GM19395 (cell line): Measurements from ENCODE around the gene CAPN2.

ENCODE experiments used
- ATAC-seq: cut with Tn5 transposase; IDR thresholded peaks from one replicate; pipeline ENCODE4 v1.9.1; 2021; ENCODE audit warnings: mild to moderate bottlenecking, moderate library complexity; ENCODE audit not compliant: unreplicated experiment

The CAPN2 gene

DNA sequence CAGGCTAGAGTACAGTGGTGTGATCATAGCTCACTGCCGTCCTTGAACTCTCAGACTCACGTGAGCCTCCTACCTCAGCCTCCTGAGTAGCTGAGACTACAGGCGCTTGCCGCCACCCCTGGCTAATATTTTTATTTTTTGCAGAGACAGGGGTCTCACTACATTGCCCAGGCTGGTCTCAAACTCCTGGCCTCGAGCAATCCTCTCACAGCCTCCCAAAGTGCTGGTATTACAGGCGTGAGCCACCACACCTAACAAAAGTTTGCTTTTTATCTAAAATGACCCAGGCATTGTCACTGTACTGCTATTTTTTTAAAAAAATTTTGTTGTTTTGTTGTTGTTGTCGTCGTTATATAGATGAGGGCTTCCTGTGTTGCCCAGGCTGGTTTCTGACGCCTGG is 46.4 kb downstream of the CAPN2 start:
- no peak for ATAC-seq

DNA sequence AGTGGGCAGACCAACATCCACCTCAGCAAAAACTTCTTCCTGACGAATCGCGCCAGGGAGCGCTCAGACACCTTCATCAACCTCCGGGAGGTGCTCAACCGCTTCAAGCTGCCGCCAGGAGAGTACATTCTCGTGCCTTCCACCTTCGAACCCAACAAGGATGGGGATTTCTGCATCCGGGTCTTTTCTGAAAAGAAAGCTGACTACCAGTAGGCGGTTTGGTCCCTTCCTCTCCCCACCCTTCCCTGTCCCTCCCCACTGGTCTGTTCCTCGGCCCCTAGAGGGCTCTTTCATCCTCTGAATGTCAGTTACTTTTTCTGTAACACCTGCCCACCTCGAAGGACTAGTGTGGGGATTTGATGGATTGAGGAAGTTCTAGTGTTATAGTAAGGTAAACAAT is 46.9 kb downstream of the CAPN2 start:
- no peak for ATAC-seq

DNA sequence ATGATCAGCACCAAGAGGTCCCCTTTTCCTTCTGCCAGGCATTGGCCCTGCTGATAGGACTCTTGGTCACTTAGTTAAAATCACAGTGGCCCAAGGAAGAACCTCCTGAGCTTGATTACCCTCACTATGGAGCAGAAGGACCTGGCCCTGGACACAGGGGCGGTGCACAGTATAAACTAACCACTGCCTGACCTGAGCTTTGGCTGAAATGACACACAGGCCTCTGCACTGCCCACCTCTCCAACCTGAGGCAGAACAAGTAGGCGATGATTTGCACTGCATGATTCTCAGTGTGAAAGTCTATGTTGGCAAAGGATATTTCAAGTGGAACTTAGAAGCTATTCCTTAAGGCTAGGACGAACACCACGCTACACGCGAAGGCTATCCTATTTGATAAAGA is 48.5 kb downstream of the CAPN2 start:
- ATAC-seq, result no peak

DNA sequence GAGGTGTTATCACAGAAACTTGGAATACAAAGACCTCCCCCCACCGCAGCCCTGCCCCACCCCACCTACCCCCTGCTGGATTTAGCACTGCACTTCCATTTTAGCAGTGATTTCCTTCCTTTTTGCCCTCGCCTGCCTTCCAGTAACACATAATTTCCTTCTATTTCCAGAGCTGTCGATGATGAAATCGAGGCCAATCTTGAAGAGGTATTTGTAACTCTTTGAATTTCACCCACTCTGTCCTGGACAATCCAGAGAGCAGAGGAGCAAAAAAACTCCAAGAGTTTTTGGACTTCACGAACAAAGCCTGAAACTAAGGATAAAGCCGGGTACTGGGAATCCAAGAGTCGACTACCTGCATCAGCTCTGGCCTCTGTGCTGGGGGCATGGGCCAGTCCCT is 49.1 kb downstream of the CAPN2 start:
- ATAC-seq, result no peak

DNA sequence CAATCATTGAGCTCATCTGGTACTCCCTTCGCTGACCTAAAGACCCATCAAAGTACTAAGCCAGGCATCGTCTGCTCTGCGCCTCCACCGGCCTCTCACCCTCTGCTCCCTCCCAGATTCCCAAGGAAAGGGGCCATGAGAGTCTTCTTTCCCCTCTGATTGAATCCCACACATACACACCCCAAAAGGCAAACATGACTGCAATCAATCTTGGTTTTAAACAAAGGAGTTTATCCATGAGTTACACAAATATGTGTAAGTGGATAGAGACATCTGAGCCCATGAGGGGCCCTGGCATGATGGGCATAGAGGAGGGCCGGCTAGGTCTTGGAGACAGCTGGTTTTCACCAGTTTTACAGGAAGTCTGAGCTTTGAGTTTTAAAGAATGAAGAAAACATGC is 50.9 kb downstream of the CAPN2 start:
- ATAC-seq, result no peak

DNA sequence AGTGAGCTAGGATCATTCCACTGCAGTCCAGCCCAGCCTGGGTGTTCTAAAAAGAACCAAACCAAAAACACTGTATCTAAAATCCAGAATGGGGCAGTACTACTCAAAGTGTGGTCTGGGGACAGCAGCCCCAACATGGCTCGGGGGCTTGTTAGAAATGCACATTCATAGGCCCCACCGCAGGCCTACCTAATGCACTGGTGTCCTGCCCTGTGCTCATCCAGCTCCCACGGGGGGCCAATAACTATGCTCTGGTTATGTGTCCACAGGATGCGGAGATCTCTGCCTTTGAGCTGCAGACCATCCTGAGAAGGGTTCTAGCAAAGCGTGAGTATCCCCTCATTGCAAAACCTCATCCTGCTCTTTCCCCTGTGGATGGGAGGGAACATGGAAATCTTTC is 51.5 kb downstream of the CAPN2 start:
- ATAC-seq, result no peak

DNA sequence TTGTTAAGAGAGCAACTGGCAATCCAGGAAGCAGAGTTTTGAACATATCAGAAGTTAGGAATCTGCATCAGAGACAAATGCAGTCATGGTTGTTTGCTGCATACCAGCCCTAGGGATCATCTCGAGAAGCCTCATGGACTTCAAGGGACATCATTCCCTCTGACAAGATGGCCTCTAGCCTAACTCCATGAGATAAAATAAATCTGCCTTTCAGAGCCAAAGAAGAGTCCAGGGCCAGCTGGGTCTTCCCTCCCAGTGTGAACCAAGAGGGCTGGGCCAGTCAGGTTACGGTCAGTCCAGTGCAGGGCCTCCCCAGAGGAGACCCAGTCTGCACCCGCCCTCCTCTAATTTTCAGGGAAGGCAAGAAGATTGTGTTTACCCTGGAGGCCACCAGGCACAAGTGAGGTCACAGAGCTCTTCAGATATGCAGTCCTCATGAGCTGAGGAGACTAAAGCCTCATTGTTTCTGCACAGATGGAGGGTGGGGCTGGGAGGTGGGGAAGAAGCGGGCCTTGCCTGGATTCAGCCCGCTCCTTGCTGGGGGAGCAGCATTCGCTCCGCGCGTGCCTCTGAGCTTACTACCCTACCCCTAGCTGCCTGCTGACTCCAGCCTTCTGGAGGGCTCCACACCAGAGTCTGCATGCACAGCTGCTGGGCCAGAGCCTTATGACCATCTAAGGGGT is 52.8 kb downstream of the CAPN2 start:
- no peak for ATAC-seq

DNA sequence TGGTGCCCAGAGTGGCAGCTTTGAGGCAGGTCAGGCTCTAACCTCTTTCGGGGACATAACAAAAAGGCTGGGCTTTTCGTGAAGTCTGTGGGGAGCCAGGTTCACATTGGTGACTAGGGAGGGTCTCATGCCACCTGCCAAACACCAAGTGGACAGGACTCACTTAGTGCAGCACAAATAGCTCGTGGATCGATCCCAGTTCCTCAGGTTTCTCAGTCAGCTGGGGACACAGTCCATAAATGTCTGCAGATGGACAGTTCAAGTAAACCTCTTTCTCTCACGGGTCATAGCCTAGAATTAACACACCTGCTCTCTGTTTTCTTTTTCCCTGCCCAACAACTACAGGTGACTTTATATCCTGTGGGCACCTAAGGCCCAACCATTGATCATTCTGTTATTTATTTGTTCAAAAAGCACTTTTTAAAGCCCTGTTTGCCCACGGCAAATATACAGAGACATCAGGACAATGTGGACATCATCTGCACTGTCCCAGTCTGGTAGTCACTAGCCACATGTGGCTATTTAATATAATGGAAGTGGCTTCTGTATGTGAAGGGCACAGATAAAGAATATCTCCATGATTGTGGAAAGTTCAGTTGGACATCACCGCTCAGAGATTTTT is 53.5 kb downstream of the CAPN2 start:
- no peak for ATAC-seq

DNA sequence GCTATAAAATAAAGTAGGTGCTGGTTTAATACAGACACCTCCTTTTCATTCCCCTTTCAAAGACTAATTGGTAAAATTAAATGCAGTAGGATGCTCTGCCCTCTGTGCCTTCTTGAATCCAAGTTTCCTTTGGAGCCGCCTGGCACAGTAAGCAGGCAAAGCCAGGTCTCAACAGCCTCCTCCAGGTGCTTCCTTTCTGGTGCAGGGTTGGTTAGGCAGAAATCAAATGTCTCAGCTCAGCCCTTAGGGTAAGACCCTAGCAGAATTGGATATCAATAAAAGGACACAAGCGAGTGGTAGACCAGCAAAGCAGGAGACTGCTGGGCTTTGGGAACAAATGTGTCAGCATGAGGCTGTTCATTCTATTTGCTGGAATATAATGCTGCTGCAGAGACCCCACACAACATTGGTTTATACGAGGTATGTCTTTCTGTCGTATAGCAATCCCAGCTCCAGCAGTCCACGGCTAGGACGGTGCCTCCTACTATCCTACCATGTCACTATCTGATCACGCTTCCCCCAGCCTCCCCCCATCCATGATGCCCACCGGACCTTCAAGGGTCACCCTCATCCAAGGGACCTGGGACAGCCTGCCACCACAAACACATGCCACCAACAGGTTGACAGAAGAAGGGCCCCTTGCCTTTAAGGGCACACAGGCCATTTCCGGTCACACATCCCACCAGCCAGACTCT is 58.4 kb downstream of the CAPN2 start:
- ATAC-seq, result no peak

DNA sequence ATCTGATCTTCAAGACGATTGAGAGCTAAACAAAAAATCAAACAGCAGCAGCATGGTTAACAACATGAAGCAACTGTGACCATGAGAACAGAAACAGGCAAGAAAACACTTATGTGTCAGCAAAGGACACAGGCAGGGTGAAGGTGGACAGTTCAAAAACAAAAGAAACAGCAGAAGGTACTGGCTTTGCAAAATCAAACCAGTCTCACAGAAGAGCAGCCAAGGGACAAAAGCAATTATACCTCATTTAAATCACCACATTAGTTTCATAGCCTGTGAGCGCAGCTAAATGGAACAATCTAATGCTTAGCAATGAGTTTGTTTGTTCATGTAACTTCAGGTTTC is 59.1 kb downstream of the CAPN2 start:
- no peak for ATAC-seq

DNA sequence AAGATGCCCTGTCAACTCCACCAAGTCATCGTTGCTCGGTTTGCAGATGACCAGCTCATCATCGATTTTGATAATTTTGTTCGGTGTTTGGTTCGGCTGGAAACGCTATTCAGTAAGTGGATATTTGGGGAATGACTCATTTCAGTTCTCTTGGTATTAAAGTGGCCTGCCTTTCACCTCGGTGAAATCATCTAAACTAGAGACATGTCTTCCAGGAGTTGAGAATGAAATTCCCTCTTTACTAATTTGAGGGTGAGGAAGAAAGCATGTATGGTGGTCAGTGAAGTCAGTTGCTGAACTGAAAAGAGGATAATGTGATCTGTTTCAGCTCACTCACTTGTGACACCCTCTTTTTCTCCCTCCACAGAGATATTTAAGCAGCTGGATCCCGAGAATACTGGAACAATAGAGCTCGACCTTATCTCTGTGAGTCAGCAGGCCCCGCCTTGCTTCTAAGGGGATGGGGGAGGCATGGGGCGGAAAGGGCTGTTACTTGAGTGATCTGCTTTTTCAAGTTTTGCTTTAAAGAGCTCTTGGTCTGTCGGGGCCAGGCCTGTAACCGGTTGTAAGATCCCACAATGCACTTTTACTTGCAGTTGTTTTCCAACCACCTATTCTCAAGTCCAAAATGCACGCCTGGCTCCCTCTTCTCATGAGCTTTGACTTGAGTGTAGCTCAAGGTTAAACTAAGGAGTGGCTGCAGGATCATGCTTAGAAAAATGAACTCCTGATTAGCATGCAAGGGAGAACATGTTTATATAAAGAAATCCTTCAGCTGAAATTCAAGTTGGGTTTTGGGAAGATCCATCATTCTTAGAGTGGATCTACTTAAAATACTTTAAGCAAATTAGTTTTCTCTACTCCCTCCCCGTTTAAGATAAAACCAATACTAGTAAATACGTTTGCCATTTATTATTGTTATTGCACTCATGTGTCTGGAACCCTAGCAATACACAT is 59.8 kb downstream of the CAPN2 start:
- ATAC-seq, result no peak

DNA sequence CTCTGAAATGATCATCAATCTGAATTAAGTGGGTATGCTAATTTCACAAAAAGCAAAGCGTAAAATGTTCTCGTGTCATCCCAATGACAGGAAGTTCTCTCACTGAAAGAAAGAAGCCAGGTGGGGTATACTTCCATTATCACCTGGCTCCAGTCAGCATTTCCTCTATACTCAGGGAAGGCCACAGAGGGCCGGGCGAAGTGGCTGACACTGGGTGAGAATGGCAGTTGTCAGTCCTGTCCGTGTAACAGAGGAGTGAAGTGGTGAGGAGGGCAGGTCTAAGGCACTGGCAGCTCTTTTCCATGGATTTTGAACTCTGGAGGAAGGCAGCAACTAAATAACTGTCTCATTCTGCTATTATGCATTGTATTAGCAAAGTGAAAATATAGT is 60.4 kb downstream of the CAPN2 start:
- ATAC-seq, result no peak

DNA sequence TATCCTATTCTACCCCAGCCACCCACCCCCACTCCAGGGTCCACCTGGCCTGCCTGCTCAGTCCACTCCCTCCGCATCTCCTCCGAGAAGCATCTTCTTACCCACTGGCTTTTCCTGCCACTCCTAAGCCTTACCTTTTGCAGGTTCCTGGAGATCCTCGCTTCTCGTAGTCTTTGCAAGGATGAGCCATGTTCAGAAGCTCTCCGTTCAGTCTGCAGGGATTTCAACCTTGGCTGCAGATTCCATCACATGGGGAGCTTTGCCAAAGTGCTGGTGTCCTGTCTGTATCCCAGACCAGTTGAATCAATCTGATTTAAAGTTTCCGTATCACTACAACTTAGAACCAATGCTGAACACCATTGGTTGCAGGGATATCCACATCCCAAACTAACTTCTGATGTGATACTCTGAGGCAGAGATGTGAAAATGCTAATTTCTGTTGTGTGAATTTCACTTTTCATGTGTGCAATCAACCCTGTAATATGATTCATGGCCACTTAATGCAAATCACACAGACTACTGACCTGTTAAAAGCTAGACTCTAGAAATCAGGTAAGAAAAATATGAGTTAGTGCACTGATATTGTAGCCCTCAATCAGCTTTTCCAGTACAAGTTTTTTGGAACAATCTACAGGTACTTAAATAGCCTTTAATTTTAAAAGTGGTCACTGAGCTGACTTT is 61.9 kb downstream of the CAPN2 start:
- ATAC-seq, result no peak

DNA sequence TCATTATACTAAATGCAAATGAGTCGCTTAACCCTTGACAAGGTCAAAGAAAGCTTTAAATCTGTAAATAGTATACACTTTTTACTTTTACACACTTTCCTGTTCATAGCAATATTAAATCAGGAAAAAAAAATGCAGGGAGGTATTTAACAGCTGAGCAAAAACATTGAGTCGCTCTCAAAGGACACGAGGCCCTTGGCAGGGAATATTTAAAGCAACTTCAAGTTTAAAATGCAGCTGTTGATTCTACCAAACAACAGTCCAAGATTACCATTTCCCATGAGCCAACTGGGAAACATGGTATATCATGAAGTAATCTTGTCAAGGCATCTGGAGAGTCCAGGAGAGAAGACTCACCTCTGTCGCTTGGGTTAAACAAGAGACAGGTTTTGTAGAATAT is 62.7 kb downstream of the CAPN2 start:
- no peak for ATAC-seq

DNA sequence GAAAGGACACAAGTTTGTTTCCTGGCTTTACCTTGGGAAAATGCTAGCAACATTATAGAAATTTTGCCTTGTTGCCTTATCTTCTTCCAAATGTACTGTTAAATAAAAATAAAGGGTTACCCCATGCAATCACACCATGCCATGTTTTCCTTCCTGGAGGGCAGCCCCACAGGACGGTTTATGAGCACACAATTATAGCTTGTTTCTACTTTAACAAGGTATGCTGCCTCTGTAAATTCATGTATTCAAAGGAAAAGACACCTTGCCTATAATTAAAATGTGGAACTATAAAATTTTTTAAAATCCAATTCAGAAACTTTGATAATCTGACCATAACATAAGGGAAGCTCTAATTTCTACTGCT is 63.4 kb downstream of the CAPN2 start:
- ATAC-seq, result no peak

DNA sequence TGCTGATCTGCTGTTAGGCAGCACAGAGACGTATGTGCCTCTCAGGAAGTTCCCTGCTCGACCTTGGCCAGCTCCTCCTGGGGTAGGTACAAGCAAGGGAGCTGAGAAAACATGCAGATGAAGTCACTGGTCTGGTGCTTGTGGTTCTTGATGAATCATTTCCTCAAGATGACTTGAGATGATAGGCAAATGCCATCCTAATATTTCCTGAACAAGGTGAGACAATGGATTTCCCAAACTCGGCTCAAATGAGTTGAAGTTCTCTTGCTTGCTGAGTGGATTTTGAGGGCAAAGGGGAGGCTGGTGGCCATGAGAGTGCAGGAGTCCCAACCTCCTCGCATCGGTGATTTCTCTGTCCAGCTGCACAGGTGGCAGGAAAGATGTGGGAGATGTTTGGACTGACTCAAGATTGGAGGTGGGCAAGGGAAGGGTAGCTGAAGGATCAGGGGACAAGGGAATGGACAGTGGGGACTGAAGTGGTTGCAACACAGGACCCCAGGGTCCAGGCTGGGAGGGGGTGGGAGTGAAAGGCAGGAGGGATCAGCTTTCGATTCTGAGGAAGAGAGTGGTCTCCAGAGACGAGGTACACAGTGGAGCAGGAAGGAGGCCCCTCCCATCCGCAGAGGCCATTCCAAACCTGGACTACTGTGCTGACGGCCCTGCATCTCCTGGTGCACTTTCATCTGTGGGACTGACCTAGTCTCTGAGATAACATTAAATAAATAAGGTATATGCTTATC is 63.9 kb downstream of the CAPN2 start:
- ATAC-seq, result no peak

DNA sequence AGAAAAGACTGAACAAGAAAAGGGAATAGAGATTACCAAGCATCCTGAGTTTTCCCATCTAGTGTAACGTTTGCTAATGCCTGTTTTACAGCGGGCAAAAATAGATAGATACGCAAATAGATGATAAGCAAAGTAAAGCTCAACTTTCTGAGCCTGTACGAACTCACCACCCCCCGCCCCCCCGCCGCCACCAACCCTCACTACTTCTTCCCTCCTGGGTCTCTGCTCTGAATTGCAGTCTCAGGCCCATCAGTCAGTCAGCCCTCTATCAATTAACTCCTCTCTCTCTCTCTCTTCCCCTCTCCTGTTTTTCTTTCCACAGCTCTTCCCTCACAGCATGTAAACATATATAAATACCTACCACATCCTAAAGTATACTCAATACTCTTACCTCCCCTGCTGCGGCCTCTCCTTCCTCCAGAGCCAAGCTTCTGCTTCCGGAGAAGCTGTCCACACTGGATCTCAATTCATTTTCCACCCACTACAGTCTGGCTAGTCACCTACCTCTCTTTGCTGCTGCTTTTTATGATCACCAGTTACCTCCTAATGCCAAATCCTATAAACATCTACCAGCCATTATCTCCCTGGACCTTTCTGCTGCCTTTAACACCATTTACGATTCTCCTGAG is 64.6 kb downstream of the CAPN2 start:
- no peak for ATAC-seq

DNA sequence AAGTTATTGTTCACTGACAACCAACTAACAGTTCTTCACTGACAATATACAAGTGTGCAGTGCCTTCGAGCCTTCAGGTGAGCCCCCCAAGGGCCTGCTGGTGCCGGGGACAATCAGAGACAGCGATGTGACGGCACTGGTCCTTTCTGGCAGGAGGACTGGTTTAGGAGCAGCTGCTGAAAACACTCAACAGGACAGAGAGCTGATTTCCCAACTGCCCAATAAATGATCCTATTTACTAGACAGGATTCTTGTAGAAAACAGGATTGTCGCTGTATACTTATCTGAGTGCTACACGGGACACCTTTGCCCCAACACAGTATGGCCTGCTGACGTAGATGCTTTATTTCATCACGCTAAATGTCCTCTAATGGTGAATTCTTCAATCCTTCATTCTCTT is 68.0 kb downstream of the CAPN2 start:
- ATAC-seq, result no peak

DNA sequence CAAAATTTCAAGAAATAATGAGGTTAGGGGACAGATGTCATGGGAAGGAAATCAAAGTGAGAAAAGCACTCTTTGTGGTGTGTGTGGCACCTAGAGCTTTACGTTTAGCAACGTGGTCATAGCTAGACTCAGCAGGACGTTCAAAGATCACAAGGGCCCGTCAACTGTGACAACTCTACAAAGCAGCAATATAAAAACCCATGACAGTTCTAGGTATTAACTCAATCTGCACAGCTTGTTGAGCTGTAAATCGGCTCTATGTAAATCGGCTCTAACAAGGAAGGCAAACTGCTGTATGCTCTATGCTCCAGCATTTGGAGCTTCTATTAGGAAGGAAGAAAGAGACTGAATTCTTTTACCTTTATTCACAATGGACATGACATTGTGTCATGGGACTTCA is 68.6 kb downstream of the CAPN2 start:
- no peak for ATAC-seq

DNA sequence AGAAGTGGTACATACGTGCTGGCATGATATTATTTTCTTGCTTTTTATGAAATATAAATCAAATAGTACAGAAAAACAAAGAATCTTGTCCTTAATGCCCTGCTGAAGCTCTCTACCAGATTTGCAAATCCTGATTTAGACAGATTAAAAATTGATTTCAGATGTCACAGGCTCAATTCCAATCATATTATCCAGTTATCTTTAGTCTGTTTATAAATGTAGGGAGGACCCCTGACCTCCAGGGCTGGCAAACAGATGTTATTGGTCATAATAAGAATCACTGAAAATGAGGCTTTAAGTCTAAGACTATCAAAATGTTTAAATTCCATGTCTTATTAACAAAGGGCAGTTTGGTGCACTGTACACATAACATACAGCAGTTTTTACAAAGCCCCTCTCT is 71.3 kb downstream of the CAPN2 start:
- ATAC-seq, result no peak
